HCT116 (cell line): ENCODE measurements around the gene CHSY3. TPM values are rescaled to one million over a fixed set of nuclear protein-coding genes. Genes with fewer than 3 reads are reported as not detected.

Experiments used
- ATAC-seq: fragments of 200-7000 bp; cut with Tn5 transposase; 2 replicates; pipeline ENCODE4 v1.9.1; 2020; ENCODE audit warnings: mild to moderate bottlenecking, moderate library complexity
- BruUV-seq: library from RNA; stranded (reverse); fragments of 400-500 nt; replicated peaks from 2 replicates; lab custom pipeline; 2021; lab: Mats Ljungman, UMichigan
- CTCF ChIA-PET: fragments of 300-600 bp; sonication (Branson Sonifier 250); formaldehyde crosslinking; loops from one replicate; lab custom pipeline; 2021; ENCODE audit warnings: antibody characterized with exemption; lab: Charles Lee
- POLR2A ChIA-PET: fragments of 300-600, 350-600 bp; sonication (Branson Sonifier 250); formaldehyde crosslinking; loops from one replicate; lab custom pipeline; 2021; ENCODE audit warnings: antibody characterized with exemption; lab: Charles Lee
- RAD21 ChIA-PET, 2 experiments: fragments of 300-600 bp; sonication (Branson Sonifier 250); formaldehyde crosslinking; loops; one replicate each; lab custom pipeline; 2023; ENCODE audit warnings: low total read pairs in 2 of 2; ENCODE audit not compliant: uncharacterized antibody in 2 of 2, unreplicated experiment in 2 of 2, low non-redundant PET in 1 of 2; lab: Charles Lee
- DNase-seq: peaks from one replicate; pipeline ENCODE4 v3.0.0-alpha.2; 2010; ENCODE audit warnings: low read depth, low spot score
- H2AFZ ChIP-seq: fragments of 200-600 bp; shearing (Covaris generic), sonication (generic); 2 replicates; pipeline ENCODE4 v1.6.1; 2017; ENCODE audit warnings: low read depth, mixed run types, mixed read lengths, antibody characterized with exemption, low read length; ENCODE audit not compliant: poor library complexity, severe bottlenecking
- H3K27ac ChIP-seq: 2 replicates; pipeline ENCODE4 v1.5.1; 2012; ENCODE audit warnings: low read depth, low read length
- H3K27me3 ChIP-seq: fragments of 200-600 bp; sonication (generic); 2 replicates; pipeline ENCODE4 v1.6.1; 2016; ENCODE audit warnings: mixed run types, low read length, mixed read lengths; ENCODE audit not compliant: insufficient read depth
- H3K36me3 ChIP-seq, 2 experiments: fragments of 200-500 bp in 1 of 2; fragments of 200-600 bp in 1 of 2; sonication (Bioruptor generic) in 1 of 2; sonication (generic) in 1 of 2; 2 replicates each; pipeline versions ENCODE4 v1.5.1 to v1.6.1; 2014 to 2016; ENCODE audit warnings: low read length in 2 of 2, inconsistent platforms in 1 of 2, mixed read lengths in 1 of 2, mixed run types in 1 of 2; ENCODE audit not compliant: insufficient read depth in 2 of 2, control insufficient read depth in 1 of 2
- H3K4me1 ChIP-seq, 2 experiments: fragments of 200-600 bp in 1 of 2; sonication (generic) in 1 of 2; 2 replicates each; pipeline versions ENCODE4 v1.5.1 to v1.6.1; 2012 to 2017; ENCODE audit warnings: low read length in 2 of 2, inconsistent platforms in 1 of 2, mild to moderate bottlenecking in 1 of 2, mixed read lengths in 1 of 2, mixed run types in 1 of 2, moderate library complexity in 1 of 2; ENCODE audit not compliant: insufficient read depth in 2 of 2, control insufficient read depth in 1 of 2
- H3K4me2 ChIP-seq: fragments of 200-600 bp; sonication (generic); 2 replicates; pipeline ENCODE4 v1.6.1; 2017; ENCODE audit warnings: mixed run types, low read length, mixed read lengths
- H3K4me3 ChIP-seq, 2 experiments: fragments of 200-600 bp in 1 of 2; sonication (generic) in 1 of 2; replicated peaks in 1 of 2; 2 replicates each; pipeline ENCODE4 v1.5.1; 2011 to 2016; ENCODE audit warnings: low read length in 2 of 2, control low read depth in 1 of 2, low read depth in 1 of 2, mild to moderate bottlenecking in 1 of 2, mixed read lengths in 1 of 2, mixed run types in 1 of 2
- H3K79me2 ChIP-seq: fragments of 200-600 bp; sonication (generic); 2 replicates; pipeline ENCODE4 v1.6.1; 2017; ENCODE audit warnings: mild to moderate bottlenecking, mixed run types, low read length, moderate library complexity, mixed read lengths; ENCODE audit not compliant: insufficient read depth
- H3K9ac ChIP-seq: fragments of 200-600 bp; sonication (generic); 2 replicates; pipeline ENCODE4 v1.6.1; 2016; ENCODE audit warnings: low read length, mixed read lengths
- H3K9me2 ChIP-seq: fragments of 200-600 bp; sonication (generic), shearing (Covaris generic); 2 replicates; pipeline ENCODE4 v1.6.1; 2017; ENCODE audit warnings: mixed run types, mild to moderate bottlenecking, moderate library complexity; ENCODE audit not compliant: insufficient read depth
- H3K9me3 ChIP-seq, 2 experiments: fragments of 200-500 bp in 1 of 2; fragments of 200-600 bp in 1 of 2; sonication (Bioruptor generic) in 1 of 2; sonication (generic) in 1 of 2; 2 replicates each; pipeline ENCODE4 v1.6.1; 2014 to 2017; ENCODE audit warnings: low read length in 2 of 2, mixed read lengths in 2 of 2, inconsistent platforms in 1 of 2, low read depth in 1 of 2, mild to moderate bottlenecking in 1 of 2, mixed run types in 1 of 2, moderate library complexity in 1 of 2; ENCODE audit not compliant: control insufficient read depth in 1 of 2, insufficient read depth in 1 of 2
- H4K20me1 ChIP-seq: fragments of 200-600 bp; sonication (generic), shearing (Covaris generic); 2 replicates; pipeline ENCODE4 v1.6.1; 2017; ENCODE audit warnings: mixed run types, mild to moderate bottlenecking, moderate library complexity; ENCODE audit not compliant: insufficient read depth
- ATF3 ChIP-seq: IDR thresholded peaks from 2 replicates; pipeline ENCODE4 v1.6.1; 2012
- CBX3 ChIP-seq: IDR thresholded peaks from 2 replicates; pipeline ENCODE4 v1.6.1; 2012; ENCODE audit warnings: low read depth
- EGR1 ChIP-seq: IDR thresholded peaks from 2 replicates; pipeline ENCODE4 v1.6.1; 2012; ENCODE audit warnings: low read depth
- ELF1 ChIP-seq: IDR thresholded peaks from 2 replicates; pipeline ENCODE4 v1.6.1; 2012; ENCODE audit warnings: low read depth, borderline replicate concordance
- EZH2phosphoT487 ChIP-seq: fragments of 200-600 bp; IDR thresholded peaks from 2 replicates; pipeline ENCODE4 v1.6.1; 2018; ENCODE audit warnings: antibody characterized with exemption, borderline replicate concordance
- JUND ChIP-seq: IDR thresholded peaks from 2 replicates; pipeline ENCODE4 v1.6.1; 2012
- MAX ChIP-seq: IDR thresholded peaks from 2 replicates; pipeline ENCODE4 v1.6.1; 2012
- POLR2A ChIP-seq: IDR thresholded peaks from 2 replicates; pipeline ENCODE4 v1.7.0; 2011; ENCODE audit warnings: borderline replicate concordance; ENCODE audit not compliant: insufficient read depth, insufficient read length; ENCODE audit errors: extremely low read depth
- POLR2AphosphoS5 ChIP-seq: IDR thresholded peaks from 2 replicates; pipeline ENCODE4 v1.6.1; 2011; ENCODE audit warnings: mild to moderate bottlenecking, low read depth, low read length, moderate library complexity
- RAD21 ChIP-seq: IDR thresholded peaks from 2 replicates; pipeline ENCODE4 v1.6.1; 2012; ENCODE audit warnings: low read depth, mild to moderate bottlenecking
- REST ChIP-seq: IDR thresholded peaks from 2 replicates; pipeline ENCODE4 v1.6.1; 2012; ENCODE audit warnings: low read depth
- SIN3A ChIP-seq: IDR thresholded peaks from 2 replicates; pipeline ENCODE4 v1.6.1; 2012; ENCODE audit warnings: low read depth
- SP1 ChIP-seq: IDR thresholded peaks from 2 replicates; pipeline ENCODE4 v1.6.1; 2012; ENCODE audit warnings: low read depth
- SRF ChIP-seq: IDR thresholded peaks from 2 replicates; pipeline ENCODE4 v1.6.1; 2012; ENCODE audit warnings: low read depth
- TCF7L2 ChIP-seq: IDR thresholded peaks from 2 replicates; pipeline ENCODE4 v1.7.0; 2011; ENCODE audit warnings: borderline replicate concordance, inconsistent platforms; ENCODE audit not compliant: insufficient read depth, insufficient read length; ENCODE audit errors: extremely low read depth
- YY1 ChIP-seq: IDR thresholded peaks from 2 replicates; pipeline ENCODE4 v1.6.1; 2011; ENCODE audit warnings: low read length, low read depth, moderate library complexity, mild to moderate bottlenecking; ENCODE audit not compliant: insufficient replicate concordance; ENCODE audit errors: extremely low read depth
- ZFX ChIP-seq: fragments of 450-650 bp; IDR thresholded peaks from 2 replicates; pipeline ENCODE4 v1.6.1; 2017
- ZNF274 ChIP-seq: fragments of 200-500 bp; sonication (Bioruptor generic); IDR thresholded peaks from 2 replicates; pipeline ENCODE4 v1.6.1; 2014; ENCODE audit warnings: mild to moderate bottlenecking, low read depth, low read length, inconsistent platforms
- intact Hi-C: fragments of 100-400 bp; cut with micrococcal nuclease; formaldehyde crosslinking; loops from 2 replicates; pipeline ENCODE4 v1.10.0; 2022
- total RNA-seq: library from RNA; stranded (reverse); gene quantifications from one replicate; pipeline ENCODE4 v1.2.1, GENCODE V29; 2021; ENCODE audit not compliant: unreplicated experiment

Gene CHSY3
- total RNA-seq, 1 experiment from 2014 or later = 2.3 TPM

GRCh38 chr5:129902816-129903215 lies 1.4 kb upstream of the CHSY3 start:
- Histone ChIP-seq H4K20me1 (no peaks in the 10 kb centered on the region), H3K79me2 (no peaks in the 10 kb centered on the region), H3K4me3 (no peak overlapping the region), H2AFZ (peak overlapping the region; percentile 93), H3K36me3 (no peaks in the 10 kb centered on the region), H3K27me3 (no peaks in the 10 kb centered on the region), H3K9ac (no peak overlapping the region), H3K9me2 (no peaks in the 10 kb centered on the region), H3K27ac (no peak overlapping the region), H3K4me1 (peaks cover 9 to 28% of the 10 kb centered on the region in 2 experiments; a peak in 3 of 4 replicates), H3K4me2 (no peak overlapping the region), H3K9me3 (no peaks in the 10 kb centered on the region)
- CTCF ChIA-PET = no interaction called here
- DNase-seq (no peak), ATAC-seq (no peak)
- POLR2A ChIA-PET = no interaction called here
- TF ChIP-seq ZFX (no peak), TCF7L2 (no peak), POLR2A (no peak)
- intact Hi-C loops = loop anchor here (10.0 kb wide), 1 partner anchor 1482 kb away; no protein-coding TSS in a partner anchor
- RAD21 ChIA-PET = no interaction called here
- no TSS peak for BruUV-seq

GRCh38 chr5:129903466-129904101 lies 681 bp upstream of the CHSY3 start:
- peak overlapping the region; percentile 90 for H3K4me2 ChIP-seq
- peak overlapping the region; percentile 93 for H2AFZ ChIP-seq
- H4K20me1 ChIP-seq = no peaks in the 10 kb centered on the region
- ChIA-PET RAD21 (no interaction called here), CTCF (no interaction called here), POLR2A (no interaction called here)
- peak overlapping the region; percentile 49 to 62 for H3K4me3 ChIP-seq
- BruUV-seq = no TSS peak
- DNase-seq = no peak
- peak; percentile 35 for ATAC-seq
- no peaks in the 10 kb centered on the region for H3K36me3 ChIP-seq
- peak overlapping the region; percentile 62 for H3K9ac ChIP-seq
- no peaks in the 10 kb centered on the region for H3K9me3 ChIP-seq
- no peaks in the 10 kb centered on the region for H3K79me2 ChIP-seq
- H3K27me3 ChIP-seq = no peaks in the 10 kb centered on the region
- peak overlapping the region; percentile 36; the same call in 1 of the 2 replicates for H3K27ac ChIP-seq
- intact Hi-C loops = loop anchor here (10.0 kb wide), 1 partner anchor 1481 kb away; no protein-coding TSS in a partner anchor
- H3K4me1 ChIP-seq = peaks cover 9 to 28% of the 10 kb centered on the region in 2 experiments; a peak in 3 of 4 replicates
- TF ChIP-seq SIN3A = no peak
- TF ChIP-seq EZH2phosphoT487 = no peak
- TF ChIP-seq ZFX = no peak
- TF ChIP-seq ATF3 = no peak
- TF ChIP-seq SP1 = no peak
- TF ChIP-seq MAX = no peak; the same call in 1 of the 2 replicates
- TF ChIP-seq REST = no peak
- TF ChIP-seq CBX3 = no peak
- TF ChIP-seq YY1 = no peak
- TF ChIP-seq RAD21 = no peak
- no peak for TF ChIP-seq TCF7L2
- no peak for TF ChIP-seq ZNF274
- TF ChIP-seq JUND = no peak
- TF ChIP-seq POLR2AphosphoS5 = no peak
- TF ChIP-seq EGR1 = no peak
- no peak for TF ChIP-seq ELF1
- TF ChIP-seq SRF = no peak
- TF ChIP-seq, all 23 proteins: peak for 0
- no peaks in the 10 kb centered on the region for H3K9me2 ChIP-seq
